Nephron (organoid): ENCODE measurements around the gene PODXL.
A peak's percentile ranks its signal among the peaks of the same experiment; 100 is the strongest.
"Not testable (repeated sequence)": the region's sequence is repeated elsewhere in the genome, so short reads cannot be mapped to it uniquely, and the experiment has no call there.

Experiments
- H3K27ac Mint-ChIP-seq, 3 experiments: 2 replicates each; pipeline ENCODE4 v1.8.0; 2020; ENCODE audit warnings: mixed read lengths in 3 of 3, mild to moderate bottlenecking in 2 of 3, moderate library complexity in 1 of 3
- H3K27me3 Mint-ChIP-seq: 2 replicates; pipeline ENCODE4 v1.8.0; 2021; ENCODE audit warnings: low read depth, mild to moderate bottlenecking, moderate library complexity, mixed read lengths
- H3K36me3 Mint-ChIP-seq: 2 replicates; pipeline ENCODE4 v1.8.0; 2020; ENCODE audit warnings: low read depth, mixed read lengths
- H3K4me1 Mint-ChIP-seq: 2 replicates; pipeline ENCODE4 v1.8.0; 2020; ENCODE audit warnings: mixed read lengths
- H3K4me3 Mint-ChIP-seq, 3 experiments: 2 replicates each; pipeline ENCODE4 v1.8.0; 2020; ENCODE audit warnings: mild to moderate bottlenecking in 3 of 3, mixed read lengths in 3 of 3, moderate library complexity in 2 of 3
- H3K9me3 Mint-ChIP-seq: 2 replicates; pipeline ENCODE4 v1.8.0; 2020; ENCODE audit warnings: mixed read lengths
- TF ChIP-seq, protein P1 (sequence below), 3 experiments: fragments of 200-600 bp; sonication (generic); IDR thresholded peaks; one replicate each; pipeline ENCODE4 v1.5.0; 2021; ENCODE audit warnings: antibody characterized with exemption in 3 of 3; ENCODE audit not compliant: unreplicated experiment in 3 of 3

The PODXL gene

DNA sequence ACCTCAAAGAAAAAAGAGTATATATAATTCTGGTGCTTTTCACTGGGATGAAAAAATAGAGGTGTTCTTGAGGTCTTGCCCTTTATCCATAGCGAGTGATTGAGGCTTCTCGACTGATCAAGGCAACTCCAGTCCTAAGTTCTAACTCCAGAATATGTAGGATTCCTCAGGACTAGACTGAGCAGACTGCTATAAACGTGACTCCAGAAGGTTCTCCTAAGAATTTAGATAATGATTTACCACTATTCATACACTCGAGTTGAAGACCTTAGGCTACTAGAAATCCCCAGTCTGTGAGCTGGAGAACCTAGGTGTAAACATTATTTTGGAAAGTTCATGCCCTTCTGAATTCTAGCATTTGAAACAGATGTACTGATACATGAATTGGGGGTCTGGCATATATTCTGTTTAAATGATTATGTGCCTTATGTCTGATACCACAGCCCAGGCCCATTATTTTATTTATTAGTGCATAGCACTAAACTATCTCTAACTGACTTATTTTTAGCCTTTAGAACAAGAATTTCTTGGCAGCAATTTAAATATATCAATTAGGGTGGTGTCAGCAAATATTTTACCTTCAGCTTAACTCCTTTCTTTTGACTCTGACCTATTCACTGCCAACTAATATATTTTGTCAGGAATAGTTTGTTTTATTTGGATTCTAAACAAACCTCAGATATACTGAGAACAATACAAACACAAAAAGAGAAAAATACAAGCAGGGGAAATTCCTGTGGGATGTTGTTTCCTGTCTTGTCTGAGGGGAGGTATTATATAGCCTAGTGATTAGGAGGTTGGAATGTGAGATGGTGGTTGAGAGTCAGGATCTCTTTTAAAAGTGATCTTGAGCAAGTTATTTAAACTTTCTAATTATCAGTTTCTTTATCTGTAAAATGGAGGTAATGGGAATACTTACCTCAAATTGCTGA is 75.8 kb downstream of the PODXL start:
- Mint-ChIP-seq H3K4me1 (peaks cover 10% of the 10 kb centered on the region), H3K36me3 (peaks cover 24% of the 10 kb centered on the region), H3K9me3 (no peaks in the 10 kb centered on the region), H3K27ac (peak overlapping the region; percentile 64 to 84 (median 75)), H3K4me3 (no peak overlapping the region), H3K27me3 (no peaks in the 10 kb centered on the region)
- TF ChIP-seq, protein P1, sequence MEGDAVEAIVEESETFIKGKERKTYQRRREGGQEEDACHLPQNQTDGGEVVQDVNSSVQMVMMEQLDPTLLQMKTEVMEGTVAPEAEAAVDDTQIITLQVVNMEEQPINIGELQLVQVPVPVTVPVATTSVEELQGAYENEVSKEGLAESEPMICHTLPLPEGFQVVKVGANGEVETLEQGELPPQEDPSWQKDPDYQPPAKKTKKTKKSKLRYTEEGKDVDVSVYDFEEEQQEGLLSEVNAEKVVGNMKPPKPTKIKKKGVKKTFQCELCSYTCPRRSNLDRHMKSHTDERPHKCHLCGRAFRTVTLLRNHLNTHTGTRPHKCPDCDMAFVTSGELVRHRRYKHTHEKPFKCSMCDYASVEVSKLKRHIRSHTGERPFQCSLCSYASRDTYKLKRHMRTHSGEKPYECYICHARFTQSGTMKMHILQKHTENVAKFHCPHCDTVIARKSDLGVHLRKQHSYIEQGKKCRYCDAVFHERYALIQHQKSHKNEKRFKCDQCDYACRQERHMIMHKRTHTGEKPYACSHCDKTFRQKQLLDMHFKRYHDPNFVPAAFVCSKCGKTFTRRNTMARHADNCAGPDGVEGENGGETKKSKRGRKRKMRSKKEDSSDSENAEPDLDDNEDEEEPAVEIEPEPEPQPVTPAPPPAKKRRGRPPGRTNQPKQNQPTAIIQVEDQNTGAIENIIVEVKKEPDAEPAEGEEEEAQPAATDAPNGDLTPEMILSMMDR (IDR thresholded peaks at IDR 0.05; ENCODE audit: unreplicated experiment in 3 of 3), result no peak

DNA sequence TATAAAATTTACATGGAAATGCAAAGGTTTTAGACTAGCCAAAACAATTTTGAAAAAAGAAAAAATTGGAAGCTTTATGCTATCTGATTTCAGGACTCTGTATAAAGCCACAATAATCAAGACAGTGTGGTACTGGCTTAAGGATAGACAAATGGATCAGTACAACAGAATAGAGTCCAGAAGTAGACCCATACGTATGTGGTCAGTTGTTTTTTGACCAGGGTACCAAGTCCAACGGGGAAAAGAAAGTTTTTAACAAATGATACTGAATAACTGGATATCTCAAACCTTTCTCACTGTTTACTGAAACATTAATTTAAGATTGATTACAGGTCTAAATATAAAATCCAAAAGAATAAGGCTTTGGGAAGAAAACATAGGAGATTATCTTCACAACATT is 79.7 kb downstream of the PODXL start:
- H3K36me3 Mint-ChIP-seq, result peaks cover 52% of the 10 kb centered on the region
- H3K27ac Mint-ChIP-seq, result no peak overlapping the region
- no peak overlapping the region for H3K4me3 Mint-ChIP-seq
- peaks cover 12% of the 10 kb centered on the region for H3K4me1 Mint-ChIP-seq
- TF ChIP-seq, protein P1 (IDR thresholded peaks at IDR 0.05; ENCODE audit: unreplicated experiment in 3 of 3), result no peak
- peaks cover 3% of the 10 kb centered on the region for H3K9me3 Mint-ChIP-seq
- no peaks in the 10 kb centered on the region for H3K27me3 Mint-ChIP-seq

DNA sequence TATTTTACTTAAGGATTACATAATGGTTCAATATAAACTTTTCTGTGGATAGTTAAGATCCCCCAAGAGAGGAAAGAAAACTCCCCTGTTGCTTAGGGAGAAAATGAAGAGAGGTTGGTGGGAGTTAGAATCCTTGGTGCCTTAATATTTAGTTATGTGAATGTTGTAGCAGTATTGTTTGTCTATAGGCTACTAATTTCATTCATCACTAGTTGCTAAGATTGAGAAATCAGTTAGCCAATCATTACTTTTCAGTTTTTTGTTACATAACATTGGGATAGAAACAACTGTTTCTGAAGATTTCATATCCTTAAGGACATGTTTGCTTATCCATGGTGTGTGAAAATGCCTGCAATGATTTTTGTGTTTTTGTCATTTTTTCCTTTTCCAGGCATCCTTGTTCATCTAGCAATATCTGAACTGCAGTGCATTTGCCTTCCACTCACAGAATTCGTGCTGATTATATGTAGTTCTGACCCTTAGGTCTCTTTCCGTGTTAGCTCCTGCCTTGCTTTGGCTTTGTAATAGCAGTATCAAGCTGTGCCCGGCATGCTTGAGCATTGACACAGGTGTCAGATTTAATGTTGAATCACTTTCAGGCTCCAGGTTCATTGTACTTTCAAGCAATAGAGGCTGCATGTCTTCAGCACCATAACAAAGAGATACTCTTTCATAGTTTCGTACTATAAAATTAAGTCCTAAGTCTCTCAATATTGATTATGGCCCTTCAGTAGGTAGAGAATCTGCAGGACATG is 85.0 kb downstream of the PODXL start:
- H3K36me3 Mint-ChIP-seq, result peaks cover 76% of the 10 kb centered on the region
- H3K27me3 Mint-ChIP-seq, result no peaks in the 10 kb centered on the region
- peaks cover 5% of the 10 kb centered on the region for H3K4me1 Mint-ChIP-seq
- H3K4me3 Mint-ChIP-seq, result no peak overlapping the region
- TF ChIP-seq, protein P1 (IDR thresholded peaks at IDR 0.05; ENCODE audit: unreplicated experiment in 3 of 3), result no peak
- peak overlapping the region; percentile 42 to 51 (median 48) for H3K27ac Mint-ChIP-seq
- H3K9me3 Mint-ChIP-seq, result peaks cover 3% of the 10 kb centered on the region

DNA sequence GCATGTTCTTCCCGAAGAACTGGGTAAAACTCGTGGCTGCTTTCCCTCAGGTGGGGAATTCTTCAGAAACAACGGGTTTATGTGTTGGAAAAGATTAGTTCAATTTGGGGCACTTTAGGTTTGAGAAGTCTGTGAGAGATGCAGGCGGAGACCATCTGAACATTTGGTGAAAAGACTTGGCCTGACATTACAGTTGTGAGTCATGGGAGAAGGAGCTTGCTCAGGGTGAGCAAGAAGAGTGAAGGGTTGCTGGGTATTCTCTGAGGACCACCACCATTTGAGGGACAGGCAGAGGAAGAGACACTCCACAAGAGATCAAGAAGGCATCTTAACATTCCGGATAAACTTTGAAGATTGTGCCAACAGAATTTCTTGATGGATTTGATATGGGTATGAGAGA is 88.6 kb downstream of the PODXL start:
- TF ChIP-seq, protein P1 (IDR thresholded peaks at IDR 0.05; ENCODE audit: unreplicated experiment in 3 of 3), result no peak
- H3K4me1 Mint-ChIP-seq, result peaks cover 5% of the 10 kb centered on the region
- no peaks in the 10 kb centered on the region for H3K27me3 Mint-ChIP-seq
- no peak overlapping the region for H3K4me3 Mint-ChIP-seq
- peaks cover 70% of the 10 kb centered on the region for H3K36me3 Mint-ChIP-seq
- no peaks in the 10 kb centered on the region for H3K9me3 Mint-ChIP-seq
- no peak overlapping the region for H3K27ac Mint-ChIP-seq

DNA sequence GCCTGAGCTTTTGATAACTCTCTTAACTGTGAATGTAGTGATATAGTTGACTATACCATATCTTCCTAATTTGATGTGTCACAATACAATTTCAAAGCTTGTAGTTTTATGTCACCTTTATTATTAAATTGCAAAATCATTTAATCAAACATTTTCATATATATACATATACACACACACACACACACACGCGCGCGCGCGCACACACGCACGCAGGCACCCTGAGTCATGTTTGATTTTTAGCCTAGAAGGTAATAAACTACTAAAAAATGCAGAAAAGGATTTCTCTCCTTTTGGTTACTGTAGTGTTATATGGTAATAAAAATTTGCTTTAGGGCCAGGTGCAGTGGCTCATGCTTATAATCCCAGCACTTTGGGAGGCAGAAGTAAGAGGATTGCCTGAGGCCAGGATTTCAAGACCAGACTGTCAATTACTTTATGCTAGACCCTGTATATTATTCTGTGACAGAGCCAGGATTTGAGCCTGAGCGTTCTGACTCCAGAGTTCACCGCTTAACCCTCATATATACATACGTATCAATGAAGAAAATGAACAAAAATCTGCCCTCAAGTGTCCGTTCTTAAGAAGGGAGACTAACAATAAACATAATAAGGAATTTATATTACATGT is 89.6 kb downstream of the PODXL start:
- Mint-ChIP-seq H3K27me3 (no peaks in the 10 kb centered on the region), H3K36me3 (peaks cover 73% of the 10 kb centered on the region), H3K4me3 (no peak overlapping the region), H3K9me3 (no peaks in the 10 kb centered on the region), H3K4me1 (peaks cover 4% of the 10 kb centered on the region), H3K27ac (no peak overlapping the region)
- TF ChIP-seq, protein P1 (IDR thresholded peaks at IDR 0.05; ENCODE audit: unreplicated experiment in 3 of 3), result no peak

DNA sequence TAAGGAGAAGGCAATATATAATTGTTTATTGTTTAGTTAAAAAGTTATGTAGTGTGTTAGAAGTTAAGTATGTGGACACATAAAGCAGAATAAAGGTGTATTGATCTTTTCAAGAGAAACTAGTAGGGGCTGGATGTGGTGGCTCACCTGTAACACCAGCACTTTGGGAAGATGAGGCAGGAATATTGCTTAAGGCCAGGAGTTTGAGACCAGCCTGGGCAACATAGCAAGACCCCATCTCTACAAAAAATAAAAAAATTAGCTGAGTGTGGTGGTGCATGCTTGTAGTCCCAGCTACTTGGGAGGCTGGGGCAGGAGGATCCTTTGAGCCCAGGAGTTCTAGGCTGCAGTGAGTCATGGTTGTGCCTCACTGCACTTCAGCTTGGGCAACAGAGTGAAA is 93.7 kb downstream of the PODXL start:
- H3K27me3 Mint-ChIP-seq, H3K4me3 Mint-ChIP-seq, H3K4me1 Mint-ChIP-seq, H3K9me3 Mint-ChIP-seq, H3K27ac Mint-ChIP-seq: not testable (repeated sequence)
- H3K36me3 Mint-ChIP-seq, result peaks cover 68% of the 10 kb centered on the region
